Activated T-helper 17 cell treated with anti-CD3 and anti-CD28 coated beads, Interleukin-2, amount 50 U/mL, for 72 hours (primary cell): ENCODE results near the gene TMEM86A. TPM values are rescaled to one million over a fixed set of nuclear protein-coding genes. Genes with fewer than 3 reads are reported as not detected.
"Not testable (repeated sequence)": the region's sequence is repeated elsewhere in the genome, so short reads cannot be mapped to it uniquely, and the experiment has no call there.

Source experiments
- ATAC-seq: fragments of 150-1000 bp; cut with Tn5 transposase; replicated peaks from 2 replicates; pipeline ENCODE4 v1.10.0; 2021; ENCODE audit warnings: mild to moderate bottlenecking, moderate library complexity
- H3K27ac Mint-ChIP-seq: one replicate; pipeline ENCODE4 v1.8.0; 2022; ENCODE audit warnings: mixed read lengths
- H3K27me3 Mint-ChIP-seq: one replicate; pipeline ENCODE4 v1.8.0; 2022; ENCODE audit warnings: mixed read lengths
- H3K36me3 Mint-ChIP-seq: one replicate; pipeline ENCODE4 v1.8.0; 2022; ENCODE audit warnings: low read depth, mild to moderate bottlenecking, mixed read lengths
- H3K4me1 Mint-ChIP-seq: one replicate; pipeline ENCODE4 v1.8.0; 2022; ENCODE audit warnings: mixed read lengths
- H3K4me3 Mint-ChIP-seq: one replicate; pipeline ENCODE4 v1.8.0; 2022; ENCODE audit warnings: mild to moderate bottlenecking, mixed read lengths
- H3K9me3 Mint-ChIP-seq: one replicate; pipeline ENCODE4 v1.8.0; 2022; ENCODE audit warnings: mixed read lengths
- total RNA-seq, 2 donors: library from RNA; stranded (reverse); gene quantifications; one replicate each; pipeline ENCODE4 v1.2.3, GENCODE V29; 2022

Gene TMEM86A
- under 1 TPM; 0.24 to 0.40 TPM for total RNA-seq

- H3K9me3 Mint-ChIP-seq, result no peaks in the 10 kb centered on the region
- H3K4me1 Mint-ChIP-seq, result peaks cover 9% of the 10 kb centered on the region
- H3K36me3 Mint-ChIP-seq, result no peaks in the 10 kb centered on the region
- no peaks in the 10 kb centered on the region for H3K27me3 Mint-ChIP-seq
- ATAC-seq, result peak; percentile 98
- peak within 1 kb of the TSS; percentile 76 for H3K4me3 Mint-ChIP-seq
- peak within 1 kb of the TSS; percentile 29 for H3K27ac Mint-ChIP-seq
These were observed at the start of gene TMEM86A for GRCh38 chr11:18698341-18699268. Gene TMEM86A, plus strand, starts transcription at chr11:18698779. Its CDS starts 108 bp downstream, at chr11:18698887.

DNA sequence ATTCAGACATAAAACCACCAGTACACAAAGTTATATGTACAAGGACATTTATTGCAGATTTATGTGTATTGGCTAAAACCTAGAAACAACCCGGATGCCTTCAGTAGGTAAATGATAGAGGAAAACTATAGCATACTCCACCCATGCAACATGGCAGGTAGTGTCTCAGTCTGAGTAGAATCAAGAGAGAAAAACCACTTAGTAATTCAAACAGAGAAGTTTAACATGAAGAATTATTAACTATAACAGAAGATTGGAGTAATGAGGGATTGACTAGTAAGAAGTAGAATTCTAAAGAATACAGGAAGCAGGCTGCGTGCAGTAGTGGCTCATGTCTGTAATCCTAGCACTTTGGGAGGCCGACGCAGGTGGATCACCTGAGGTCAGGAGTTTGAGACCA lies 48.2 kb upstream of the TMEM86A start:
- Mint-ChIP-seq H3K4me3 (peak overlapping the region; percentile 46), H3K4me1 (peaks cover 12% of the 10 kb centered on the region), H3K36me3 (no peaks in the 10 kb centered on the region), H3K9me3 (no peaks in the 10 kb centered on the region), H3K27me3 (no peaks in the 10 kb centered on the region), H3K27ac (peak overlapping the region; percentile 80)
- ATAC-seq, result no peak

DNA sequence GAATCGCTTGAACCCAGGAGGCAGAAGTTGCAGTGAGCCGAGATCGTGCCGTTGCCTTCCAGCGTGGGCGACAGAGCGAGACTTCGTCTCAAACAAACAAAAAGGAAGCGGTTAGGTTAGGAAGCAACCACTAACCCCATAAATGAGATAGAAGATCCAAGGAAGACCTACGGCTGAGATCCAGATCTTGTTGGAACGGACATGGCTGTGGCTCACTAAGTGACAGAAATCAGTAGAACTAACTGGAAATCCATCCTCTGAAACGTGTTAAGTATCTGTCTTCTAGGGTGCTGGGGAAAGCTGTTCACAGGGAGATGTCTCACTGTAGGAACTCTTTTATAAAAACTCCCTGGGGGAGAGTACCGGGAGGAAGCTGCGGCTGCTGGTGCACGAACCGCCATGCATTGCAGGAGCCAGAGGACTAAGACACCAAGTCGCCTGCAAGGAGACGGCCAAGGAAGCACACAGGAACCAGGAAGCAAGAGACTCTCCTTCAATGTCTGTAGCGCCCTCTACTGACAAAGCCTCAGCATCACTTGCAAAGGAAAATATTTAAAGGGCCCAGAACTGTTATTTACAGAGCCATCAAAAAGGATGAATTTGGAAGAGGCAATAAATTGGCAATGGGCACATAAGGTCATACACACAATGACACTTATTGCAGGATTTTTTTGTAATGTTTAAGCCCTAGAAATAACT lies 47.6 kb upstream of the TMEM86A start:
- H3K27ac Mint-ChIP-seq, result peak overlapping the region; percentile 80
- ATAC-seq, result peak; percentile 87
- peak overlapping the region; percentile 46 for H3K4me3 Mint-ChIP-seq

DNA sequence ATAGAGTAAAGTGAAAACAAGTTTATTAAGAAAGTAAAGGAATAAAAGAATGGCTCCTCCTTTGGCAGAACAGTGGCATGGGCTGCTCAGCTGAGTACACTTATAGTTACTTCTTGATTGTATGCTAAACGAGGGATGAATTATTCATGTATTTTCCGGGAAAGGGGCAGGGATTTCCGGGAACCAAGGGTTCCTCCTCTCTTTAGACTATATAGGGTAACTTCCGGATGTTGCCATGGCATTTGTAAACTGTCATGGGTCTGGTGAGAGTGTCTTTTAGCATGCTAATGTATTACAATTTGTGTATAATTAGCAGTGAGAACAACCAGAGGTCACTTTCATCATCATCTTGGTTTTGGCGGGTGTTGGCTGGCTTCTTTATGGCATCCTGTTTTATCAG lies 40.9 kb upstream of the TMEM86A start:
- Mint-ChIP-seq H3K36me3 (no peaks in the 10 kb centered on the region), H3K9me3 (no peaks in the 10 kb centered on the region), H3K4me1 (no peaks in the 10 kb centered on the region), H3K27me3 (no peaks in the 10 kb centered on the region), H3K27ac (no peak overlapping the region), H3K4me3 (no peak overlapping the region)
- no peak for ATAC-seq

More for the DNA sequence above, 47.6 kb upstream of the TMEM86A start:
- H3K27me3 Mint-ChIP-seq, result no peaks in the 10 kb centered on the region
- no peaks in the 10 kb centered on the region for H3K36me3 Mint-ChIP-seq
- H3K4me1 Mint-ChIP-seq, result peaks cover 12% of the 10 kb centered on the region
- no peaks in the 10 kb centered on the region for H3K9me3 Mint-ChIP-seq

- not testable (repeated sequence) for H3K9me3 Mint-ChIP-seq, H3K36me3 Mint-ChIP-seq, H3K27me3 Mint-ChIP-seq
- peak; percentile 28 for ATAC-seq
- H3K27ac Mint-ChIP-seq, result peak overlapping the region; percentile 84
- peak overlapping the region; percentile 73 for H3K4me3 Mint-ChIP-seq
- peaks cover 20% of the 10 kb centered on the region for H3K4me1 Mint-ChIP-seq
These were observed 33.2 kb upstream of the TMEM86A start for GRCh38 chr11:18665353-18665872.

- H3K9me3 Mint-ChIP-seq, result no peaks in the 10 kb centered on the region
- peak overlapping the region; percentile 83 for H3K27ac Mint-ChIP-seq
- no peaks in the 10 kb centered on the region for H3K27me3 Mint-ChIP-seq
- ATAC-seq, result no peak
- peak overlapping the region; percentile 54 for H3K4me3 Mint-ChIP-seq
- H3K4me1 Mint-ChIP-seq, result peaks cover 26% of the 10 kb centered on the region
- no peaks in the 10 kb centered on the region for H3K36me3 Mint-ChIP-seq
These were observed 30.4 kb upstream of the TMEM86A start for GRCh38 chr11:18668131-18668530.

DNA sequence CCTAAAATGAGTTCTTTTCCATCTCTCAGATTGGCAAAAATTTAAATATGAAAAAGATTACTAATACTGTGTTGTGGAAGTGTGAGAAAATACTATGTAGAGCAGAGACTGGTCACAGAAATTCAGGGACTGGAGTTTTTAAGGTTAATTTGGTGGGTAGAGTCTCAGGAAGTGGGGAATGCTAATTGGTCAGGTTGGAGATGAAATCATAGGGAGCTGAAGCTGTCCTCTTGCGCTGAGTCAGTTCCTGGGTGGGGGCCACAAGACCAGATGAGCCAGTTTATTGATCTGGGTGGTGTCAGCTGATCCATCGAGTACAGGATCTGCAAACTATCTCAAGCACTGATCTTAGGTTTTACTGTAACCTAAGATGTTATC lies 29.4 kb upstream of the TMEM86A start:
- Mint-ChIP-seq H3K4me1 (peaks cover 26% of the 10 kb centered on the region), H3K27ac (peak overlapping the region; percentile 83), H3K27me3 (no peaks in the 10 kb centered on the region), H3K36me3 (no peaks in the 10 kb centered on the region), H3K9me3 (no peaks in the 10 kb centered on the region), H3K4me3 (peak overlapping the region; percentile 54)
- ATAC-seq, result peak; percentile 71

DNA sequence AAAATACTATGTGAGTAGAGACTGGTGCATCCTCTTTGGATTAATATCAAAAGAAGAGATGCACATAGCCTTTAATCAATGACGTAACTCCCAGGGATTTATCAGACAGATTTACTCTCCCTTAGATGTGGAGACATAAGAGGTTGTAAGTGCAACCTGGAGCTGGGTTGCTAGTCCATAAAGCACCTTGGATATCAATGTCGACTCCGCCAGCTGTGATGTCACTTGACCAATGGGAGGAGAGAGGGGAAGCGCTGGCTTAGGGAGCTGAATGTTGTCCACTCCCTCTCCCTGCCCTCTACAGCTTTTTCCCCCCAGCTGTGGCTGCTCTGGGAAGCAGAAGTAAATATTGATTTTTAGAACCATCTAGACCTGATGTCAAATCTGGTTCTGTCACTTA lies 28.9 kb upstream of the TMEM86A start:
- Mint-ChIP-seq H3K9me3 (no peaks in the 10 kb centered on the region), H3K36me3 (no peaks in the 10 kb centered on the region), H3K27me3 (no peaks in the 10 kb centered on the region), H3K27ac (peak overlapping the region; percentile 83), H3K4me1 (peaks cover 26% of the 10 kb centered on the region), H3K4me3 (peak overlapping the region; percentile 54)
- ATAC-seq, result no peak

DNA sequence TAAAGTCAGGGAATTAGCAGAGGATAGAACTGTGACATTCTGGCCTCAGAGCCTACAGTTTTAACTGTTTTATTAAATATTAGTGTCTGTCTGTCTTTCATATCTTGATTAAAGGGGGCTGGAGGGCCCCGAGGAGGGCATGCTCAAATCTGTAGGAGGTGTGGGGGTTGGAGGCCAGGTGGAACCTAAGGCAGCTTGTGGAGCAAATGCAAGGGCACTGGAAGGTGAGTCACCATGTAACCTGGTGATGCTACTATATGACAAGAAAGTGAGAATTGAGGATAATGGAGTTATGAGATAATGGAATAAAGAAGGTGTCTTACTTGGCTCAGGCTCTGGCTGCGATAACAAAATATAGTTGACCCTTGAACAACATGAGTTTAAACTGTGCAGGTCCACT lies 27.3 kb upstream of the TMEM86A start:
- Mint-ChIP-seq H3K27ac (peak overlapping the region; percentile 64), H3K4me1 (peaks cover 22% of the 10 kb centered on the region), H3K4me3 (peak overlapping the region; percentile 25), H3K9me3 (no peaks in the 10 kb centered on the region), H3K27me3 (no peaks in the 10 kb centered on the region), H3K36me3 (no peaks in the 10 kb centered on the region)
- peak; percentile 60 for ATAC-seq

DNA sequence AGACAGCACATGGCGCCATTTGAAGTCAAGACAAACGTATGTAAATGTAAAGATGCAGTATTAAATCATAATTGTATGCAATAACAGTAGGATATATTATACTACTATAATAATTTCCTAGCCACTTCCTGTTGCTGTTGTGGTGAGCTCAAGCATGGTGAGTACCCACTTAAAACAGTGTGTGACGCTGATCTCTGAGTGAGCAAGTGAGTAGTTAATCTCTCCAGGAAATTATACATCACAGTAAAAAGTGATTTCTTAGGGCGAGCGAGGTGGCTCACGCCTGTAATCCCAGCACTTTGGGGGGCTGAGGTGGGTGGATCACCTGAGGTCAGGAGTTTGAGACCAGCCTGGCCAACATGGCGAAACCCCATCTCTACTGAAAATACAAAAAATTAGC lies 26.4 kb upstream of the TMEM86A start:
- not testable (repeated sequence) for H3K36me3 Mint-ChIP-seq, H3K9me3 Mint-ChIP-seq, H3K27me3 Mint-ChIP-seq
- peak; percentile 78 for ATAC-seq
- Mint-ChIP-seq H3K27ac (peak overlapping the region; percentile 94), H3K4me3 (peak overlapping the region; percentile 71), H3K4me1 (peaks cover 17% of the 10 kb centered on the region)

- no peaks in the 10 kb centered on the region for H3K27me3 Mint-ChIP-seq
- ATAC-seq, result no peak
- peaks cover 4% of the 10 kb centered on the region for H3K4me1 Mint-ChIP-seq
- H3K27ac Mint-ChIP-seq, result no peak overlapping the region
- no peaks in the 10 kb centered on the region for H3K36me3 Mint-ChIP-seq
- H3K4me3 Mint-ChIP-seq, result no peak overlapping the region
- H3K9me3 Mint-ChIP-seq, result no peaks in the 10 kb centered on the region
These were observed 21.8 kb upstream of the TMEM86A start for GRCh38 chr11:18676803-18677202.

- H3K36me3 Mint-ChIP-seq, result no peaks in the 10 kb centered on the region
- no peak overlapping the region for H3K4me3 Mint-ChIP-seq
- H3K9me3 Mint-ChIP-seq, result no peaks in the 10 kb centered on the region
- ATAC-seq, result no peak
- no peaks in the 10 kb centered on the region for H3K27me3 Mint-ChIP-seq
- no peak overlapping the region for H3K27ac Mint-ChIP-seq
- H3K4me1 Mint-ChIP-seq, result peaks cover 4% of the 10 kb centered on the region
These were observed 21.0 kb upstream of the TMEM86A start for GRCh38 chr11:18677560-18677959.

DNA sequence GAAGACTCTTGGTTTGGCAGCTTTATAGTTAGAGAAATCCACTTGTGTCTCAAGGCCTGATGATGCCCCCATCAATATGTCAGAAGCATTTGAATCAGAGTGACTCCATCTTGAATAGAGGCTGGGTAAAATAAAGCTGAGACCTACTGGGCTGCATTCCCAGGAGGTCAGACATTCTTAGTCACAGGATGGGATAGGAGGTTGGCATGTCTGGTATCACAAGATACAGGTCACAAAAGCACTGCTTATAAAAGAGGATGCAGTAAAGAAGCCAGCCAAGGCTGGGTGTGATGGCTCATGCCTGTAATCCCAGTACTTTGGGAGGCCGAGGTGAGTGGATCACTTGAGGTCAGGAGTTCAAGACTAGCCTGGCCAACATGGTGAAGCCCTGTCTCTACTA lies 16.6 kb upstream of the TMEM86A start:
- not testable (repeated sequence) for ATAC-seq, H3K27me3 Mint-ChIP-seq, H3K27ac Mint-ChIP-seq, H3K4me1 Mint-ChIP-seq, H3K4me3 Mint-ChIP-seq, H3K9me3 Mint-ChIP-seq, H3K36me3 Mint-ChIP-seq

- peaks cover 4% of the 10 kb centered on the region for H3K4me1 Mint-ChIP-seq
- H3K27ac Mint-ChIP-seq, result no peak overlapping the region
- H3K27me3 Mint-ChIP-seq, result no peaks in the 10 kb centered on the region
- H3K36me3 Mint-ChIP-seq, result no peaks in the 10 kb centered on the region
- H3K4me3 Mint-ChIP-seq, result no peak overlapping the region
- no peak for ATAC-seq
- no peaks in the 10 kb centered on the region for H3K9me3 Mint-ChIP-seq
These were observed 16.1 kb upstream of the TMEM86A start for GRCh38 chr11:18682466-18682865.

GRCh38 chr11:18684267-18684666 lies 14.3 kb upstream of the TMEM86A start:
- Mint-ChIP-seq H3K36me3 (no peaks in the 10 kb centered on the region), H3K4me3 (no peak overlapping the region)
- no peak for ATAC-seq

More at GRCh38 chr11:18684267-18684666, 14.3 kb upstream of the TMEM86A start:
- no peak overlapping the region for H3K27ac Mint-ChIP-seq
- H3K9me3 Mint-ChIP-seq, result no peaks in the 10 kb centered on the region
- peaks cover 4% of the 10 kb centered on the region for H3K4me1 Mint-ChIP-seq
- H3K27me3 Mint-ChIP-seq, result no peaks in the 10 kb centered on the region
